TTC549 (cell line): ENCODE measurements around the gene RBMS1.
"Not testable (repeated sequence)": the region's sequence is repeated elsewhere in the genome, so short reads cannot be mapped to it uniquely, and the experiment has no call there.

Source experiments
- FAIRE-seq: peaks from 2 replicates; lab custom pipeline; 2012; peaks lifted over from hg19 to GRCh38; lab: Jason Lieb, UNC

The RBMS1 gene

DNA sequence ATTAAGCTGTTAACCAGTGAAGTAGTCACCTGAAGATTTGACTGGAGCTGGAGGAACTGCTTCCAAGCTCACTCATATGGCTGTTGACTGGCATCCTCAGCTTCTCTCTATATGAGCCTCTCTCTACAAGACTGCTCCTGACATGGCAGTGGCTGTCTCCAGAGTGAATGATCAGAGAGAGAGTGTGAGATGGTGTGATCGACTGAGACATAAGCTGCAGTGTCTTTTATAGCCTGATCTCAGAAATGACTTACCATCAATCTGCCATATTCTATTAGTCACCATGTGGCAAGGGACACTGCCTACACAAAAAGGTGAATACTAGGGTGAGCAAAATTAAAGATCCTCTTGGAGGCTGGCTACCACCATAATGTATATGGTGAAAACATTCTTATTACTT lies 7.8 kb upstream of the RBMS1 start:
- FAIRE-seq: no peak

DNA sequence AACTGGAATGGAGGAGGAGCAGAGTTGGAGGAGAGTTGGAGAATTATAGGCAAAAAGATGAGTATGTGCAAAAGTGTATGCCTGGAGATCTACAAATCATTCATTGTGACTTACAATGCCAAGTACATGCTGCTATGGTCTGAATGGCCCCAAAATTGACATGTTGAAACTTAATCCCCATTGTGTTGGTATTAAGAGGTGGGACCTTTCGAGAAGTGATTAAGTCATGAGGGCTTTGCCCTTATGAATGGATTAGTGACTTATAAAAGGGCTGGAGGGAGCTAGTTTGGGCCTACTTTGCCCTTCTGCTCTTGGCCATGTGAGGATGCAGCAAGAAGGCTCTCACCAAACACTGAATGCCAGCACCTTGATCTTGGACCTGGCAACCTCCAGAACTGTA lies 6.3 kb upstream of the RBMS1 start:
- FAIRE-seq: no peak

DNA sequence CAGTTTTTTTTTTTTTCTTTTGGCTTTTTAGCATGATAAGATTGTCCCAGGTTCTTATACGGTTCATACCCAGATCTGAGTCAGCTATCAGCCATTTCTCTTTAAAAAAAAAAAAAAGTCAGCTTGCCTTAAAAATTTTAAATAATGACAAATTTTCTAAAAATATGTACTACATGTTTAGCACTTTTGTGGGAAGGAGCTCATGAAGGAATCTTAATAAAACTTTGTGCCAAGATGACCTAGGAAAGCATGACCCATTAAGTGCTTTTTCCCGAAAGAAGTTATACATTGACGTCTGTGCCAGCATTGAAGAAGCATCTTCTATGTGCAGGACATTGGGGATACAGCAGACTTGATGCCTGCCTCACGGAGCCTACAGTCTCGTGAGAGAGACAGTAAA lies 4.5 kb upstream of the RBMS1 start:
- FAIRE-seq: no peak

DNA sequence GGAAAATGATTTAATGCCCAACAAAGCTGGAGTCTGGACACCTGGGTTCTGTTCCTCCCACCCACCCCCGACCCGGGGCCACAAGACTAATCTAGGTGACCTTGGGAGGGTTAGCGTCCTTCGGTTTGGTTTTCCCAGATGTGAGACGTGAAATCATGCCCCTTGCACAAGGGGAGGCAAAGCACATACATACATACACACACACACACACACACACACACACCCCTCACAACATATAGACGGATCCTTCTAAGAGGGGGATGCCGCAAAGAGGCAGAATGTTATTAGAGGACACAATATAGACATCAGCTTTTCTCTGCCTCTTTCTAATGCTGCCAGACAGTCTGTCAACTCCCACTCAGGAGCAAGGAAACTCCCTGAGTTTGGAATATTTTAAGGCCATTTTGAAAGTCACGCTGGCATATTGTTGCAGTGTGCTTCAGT lies 616 bp upstream of the RBMS1 start:
- no peak for FAIRE-seq

DNA sequence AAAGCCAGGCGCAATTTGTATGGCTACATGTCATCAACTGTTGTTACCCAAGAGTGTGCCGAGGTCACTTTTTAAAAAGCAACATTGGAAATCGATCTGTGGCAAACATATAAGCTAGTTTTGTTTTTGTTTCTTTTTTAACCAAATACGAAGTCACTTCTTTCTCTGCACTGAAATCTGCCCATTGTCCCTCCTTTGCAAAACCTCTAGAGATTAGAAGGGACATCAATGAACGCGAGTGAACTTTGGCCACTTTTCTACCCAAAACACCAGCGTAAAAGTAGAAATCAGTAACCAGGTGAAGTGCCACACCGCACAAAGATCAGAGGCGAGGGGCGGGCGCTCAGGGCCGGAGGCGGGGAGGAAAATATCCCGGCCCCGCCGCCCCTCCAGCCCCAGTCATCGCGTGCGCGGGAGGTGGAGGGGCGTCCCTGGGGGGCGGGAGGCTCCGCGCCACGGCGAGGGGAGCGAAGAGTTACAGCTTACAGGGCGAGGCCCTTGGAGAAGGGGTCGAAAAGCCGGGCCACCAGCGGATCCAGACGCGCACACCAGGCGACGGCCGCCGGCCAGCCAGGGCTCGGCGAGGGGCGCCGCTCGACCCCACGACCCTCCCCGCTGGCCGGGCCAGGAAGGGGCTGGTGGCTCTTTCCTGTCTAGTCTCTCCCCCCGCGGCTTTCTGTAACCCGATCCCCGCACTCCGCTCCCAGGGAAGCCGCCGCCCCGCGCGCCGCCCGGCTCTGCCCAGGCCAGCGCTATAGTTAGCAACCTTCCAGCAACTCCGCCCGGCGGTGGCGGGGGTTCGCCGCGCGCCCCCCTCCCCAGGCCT lies 993 bp downstream of the RBMS1 start:
- FAIRE-seq: no peak

DNA sequence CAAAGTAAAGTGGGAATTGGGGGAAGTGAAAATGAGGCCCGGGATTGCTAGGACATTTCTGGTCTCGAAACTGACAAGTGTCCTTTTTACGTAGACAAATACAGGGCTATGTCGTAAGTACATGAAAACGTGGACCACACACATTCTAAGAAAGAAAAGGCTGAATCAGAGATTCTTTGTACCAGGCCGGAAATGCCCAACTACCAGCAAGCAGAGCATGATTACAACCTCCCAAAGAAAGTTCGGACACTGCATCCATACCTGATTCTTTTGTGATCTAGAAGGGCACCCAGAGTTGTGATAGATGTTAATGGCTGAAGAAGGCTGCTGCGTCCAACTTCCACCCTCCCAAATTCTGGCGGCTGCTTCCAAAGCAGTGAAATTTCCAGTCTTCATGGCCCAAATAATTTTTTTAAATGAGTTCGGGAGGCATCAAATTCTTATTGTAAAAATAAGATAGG lies 1.7 kb downstream of the RBMS1 start:
- no peak for FAIRE-seq

DNA sequence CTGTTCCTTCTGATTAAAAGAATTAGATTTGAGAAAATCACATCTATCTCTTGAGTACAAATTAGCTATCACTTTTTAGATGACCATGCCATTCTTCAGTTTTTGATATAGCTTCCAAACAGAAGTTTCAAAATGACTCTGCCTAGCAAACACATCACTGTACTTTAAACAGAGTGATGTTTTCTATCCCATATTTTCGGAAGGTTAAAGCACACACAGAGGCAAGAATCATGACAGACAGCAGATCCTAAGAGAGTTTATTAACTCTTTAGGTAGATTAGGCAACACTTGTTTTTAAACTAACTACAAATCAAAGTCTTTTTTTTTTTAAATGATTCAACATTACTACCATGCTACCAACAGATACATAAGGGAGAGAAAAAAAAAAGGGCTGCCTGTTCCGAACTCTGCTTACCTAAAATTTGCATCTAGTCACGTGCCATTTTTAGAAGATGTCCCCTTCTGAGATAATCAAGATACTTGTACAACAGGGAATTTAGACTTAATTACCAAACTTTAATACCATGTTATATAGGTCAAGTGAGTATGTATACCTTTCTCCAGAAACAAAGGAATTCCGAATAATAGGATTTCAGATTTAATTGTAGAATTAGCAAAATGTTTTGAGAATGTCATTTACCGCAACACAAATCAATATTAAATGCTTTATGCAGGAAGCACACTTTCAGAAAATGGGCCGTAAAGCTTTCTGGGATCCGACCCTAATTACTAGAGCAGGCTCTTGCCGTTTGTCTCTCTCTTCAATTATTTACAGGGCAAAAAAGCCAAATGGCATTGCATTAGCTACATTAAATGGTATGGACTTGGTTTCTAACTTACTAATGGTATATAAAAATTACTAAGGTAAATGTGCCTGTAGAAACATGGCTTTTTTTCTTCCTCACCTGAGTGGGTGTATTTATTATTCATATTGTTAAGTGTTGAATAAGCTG lies 2.6 kb downstream of the RBMS1 start:
- no peak for FAIRE-seq

DNA sequence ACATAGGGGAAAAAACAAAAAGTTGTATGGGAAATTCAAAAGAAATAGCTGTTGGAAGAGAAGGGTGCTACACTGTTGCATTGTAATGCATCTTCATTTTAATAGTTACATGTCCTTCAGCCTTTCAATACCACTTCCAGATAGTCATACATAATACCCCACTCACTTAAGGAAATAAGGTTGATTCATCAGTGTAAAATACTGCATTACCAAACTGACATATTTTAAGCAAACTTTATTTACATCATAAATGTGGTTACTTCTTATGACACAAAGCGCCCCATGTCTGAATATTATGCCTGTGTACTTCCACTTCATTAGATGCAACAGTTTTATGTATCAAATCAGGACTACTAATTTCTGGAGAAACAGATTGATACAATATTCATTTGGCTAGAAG lies 4.5 kb downstream of the RBMS1 start:
- no peak for FAIRE-seq

DNA sequence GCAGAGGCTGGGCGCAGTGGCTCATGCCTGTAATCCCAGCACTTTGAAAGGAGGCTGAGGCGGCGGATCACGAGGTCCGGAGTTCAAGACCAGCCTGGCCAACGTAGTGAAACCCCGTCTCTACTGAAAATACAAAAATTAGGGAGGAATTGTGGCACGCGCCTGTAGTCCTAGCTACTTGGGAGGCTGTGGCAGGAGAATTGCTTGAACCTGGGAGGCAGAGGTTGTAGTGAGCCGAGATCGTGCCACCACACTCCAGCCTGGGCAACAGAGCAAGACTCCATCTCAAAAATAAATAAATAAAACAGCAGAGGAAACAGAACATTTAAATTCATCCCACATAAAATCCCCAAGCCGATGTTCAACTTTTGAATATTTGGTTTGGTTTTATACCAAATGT lies 5.3 kb downstream of the RBMS1 start:
- not testable (repeated sequence) for FAIRE-seq

DNA sequence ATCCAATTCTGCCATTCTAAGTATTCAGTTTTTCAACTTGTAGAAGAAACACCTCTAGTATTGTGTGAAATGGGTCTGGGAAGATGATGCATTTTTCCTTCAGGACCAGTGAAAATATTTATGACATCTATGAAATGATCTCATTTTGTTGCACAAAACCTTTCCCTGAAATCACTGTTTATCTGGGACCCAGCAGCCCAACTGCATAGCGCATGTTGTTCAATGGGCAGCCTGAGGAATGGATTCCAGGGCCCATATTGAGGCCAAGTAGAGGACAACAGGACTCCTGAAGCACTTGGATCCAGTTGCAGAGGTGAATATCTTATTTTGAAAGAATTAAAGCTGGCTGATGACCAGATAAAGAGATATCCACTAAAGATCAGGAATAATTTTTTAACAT lies 7.3 kb downstream of the RBMS1 start:
- no peak for FAIRE-seq

DNA sequence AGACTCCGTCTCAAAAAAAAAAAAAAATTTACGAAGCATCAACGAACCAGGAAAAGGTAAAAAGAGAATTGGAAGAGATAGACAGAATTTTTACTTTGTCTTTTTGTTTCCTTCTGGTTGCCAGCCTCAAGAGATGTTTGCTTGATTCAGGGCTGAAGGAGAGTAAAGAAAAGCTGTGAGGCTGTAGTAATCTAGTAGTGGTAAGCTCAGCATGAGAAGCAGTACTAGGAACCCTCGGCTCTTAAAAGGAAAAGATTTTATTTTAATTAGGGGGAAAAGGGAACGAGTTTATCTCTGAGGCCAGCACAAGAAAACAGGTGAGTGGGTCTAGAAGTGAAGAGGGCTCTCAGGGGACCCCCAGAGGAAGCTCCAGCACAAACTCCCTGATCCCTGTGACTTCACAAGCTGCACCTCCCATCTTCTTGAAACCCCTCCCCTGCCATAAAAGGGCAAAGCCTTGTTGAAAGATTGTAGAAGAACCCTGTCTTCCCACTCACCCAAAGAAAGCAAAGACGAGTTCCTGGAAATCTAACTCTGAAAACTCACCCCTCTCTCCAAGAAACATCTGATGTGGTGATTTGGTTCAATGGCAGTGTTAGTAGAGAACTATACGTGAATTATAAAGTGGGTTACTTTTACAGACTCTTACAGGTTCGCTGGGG lies 8.6 kb downstream of the RBMS1 start:
- no peak for FAIRE-seq

DNA sequence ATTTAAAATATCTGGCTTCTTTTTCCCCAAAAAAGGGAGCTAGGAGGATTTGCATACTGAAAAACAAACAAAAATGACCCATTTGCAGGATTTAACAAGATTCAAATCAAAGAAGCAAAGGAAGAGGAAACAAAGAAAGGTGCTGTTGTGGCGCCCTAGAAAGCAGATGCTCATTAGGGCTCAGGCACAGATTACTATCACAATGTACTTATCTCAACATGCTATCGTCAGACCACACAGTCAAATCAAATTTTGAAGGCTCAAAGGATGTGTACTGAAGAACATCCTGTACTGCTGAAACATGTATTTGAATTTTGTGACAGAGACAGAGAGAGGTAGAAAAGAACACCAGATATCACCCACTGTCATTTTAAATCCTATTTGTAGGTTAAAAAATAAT lies 10.9 kb downstream of the RBMS1 start:
- FAIRE-seq: no peak

DNA sequence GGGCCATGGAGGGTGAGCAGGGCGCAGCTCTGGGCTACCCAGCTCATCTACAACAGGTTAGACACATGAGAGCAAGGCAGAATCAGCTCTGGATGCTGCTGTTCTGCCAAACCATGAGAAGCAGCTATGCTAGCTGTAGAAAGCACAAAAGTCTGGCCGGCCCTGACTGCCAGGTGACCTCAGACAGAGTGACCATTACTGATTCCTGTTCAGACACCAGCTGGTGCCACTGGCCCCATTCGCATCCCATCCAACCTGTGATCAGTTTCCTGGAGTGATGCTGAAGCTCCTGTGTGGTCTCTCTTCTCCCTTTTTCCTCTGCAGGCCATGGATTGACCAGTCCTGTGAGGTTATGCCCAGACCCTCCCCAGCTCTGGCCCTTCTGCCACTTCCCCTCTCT lies 14.3 kb downstream of the RBMS1 start:
- no peak for FAIRE-seq

DNA sequence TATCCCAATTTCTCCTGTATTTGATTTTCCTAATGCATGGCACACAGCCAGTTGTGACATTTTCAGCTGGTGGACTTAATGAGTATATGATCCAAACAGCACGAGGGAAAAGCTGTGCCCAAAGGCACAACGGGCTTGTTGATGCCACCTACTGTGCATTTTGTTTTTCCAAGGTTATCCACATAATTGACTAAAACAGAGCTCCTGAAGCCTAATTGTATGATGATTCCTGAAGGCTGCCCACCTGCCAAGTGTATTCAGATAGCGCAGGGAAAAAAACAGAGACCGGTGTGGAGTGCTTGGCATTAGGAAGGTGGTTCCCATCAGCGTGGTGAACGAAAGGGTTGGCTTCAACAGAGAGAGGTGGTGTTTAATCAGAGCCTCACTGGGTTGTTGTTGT lies 14.9 kb downstream of the RBMS1 start:
- FAIRE-seq: no peak

DNA sequence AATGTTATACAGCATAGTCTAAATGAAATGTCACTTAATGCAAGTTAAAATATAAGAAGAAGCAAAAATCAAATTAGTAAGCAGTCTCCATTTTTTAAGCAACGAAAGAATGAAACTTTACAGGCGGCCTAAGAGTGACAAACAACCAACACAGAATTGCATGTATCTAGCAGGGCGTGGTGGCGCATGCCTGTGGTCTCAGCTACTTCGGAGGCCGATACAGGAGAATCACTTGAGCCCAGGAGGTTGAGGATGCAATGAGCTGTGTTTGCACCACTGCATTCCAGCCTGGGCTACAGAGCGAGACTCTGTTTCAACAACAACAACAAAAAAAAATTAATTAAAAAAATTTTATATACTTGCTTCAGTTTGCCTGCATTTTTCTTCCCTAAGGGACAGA lies 16.6 kb downstream of the RBMS1 start:
- no peak for FAIRE-seq

DNA sequence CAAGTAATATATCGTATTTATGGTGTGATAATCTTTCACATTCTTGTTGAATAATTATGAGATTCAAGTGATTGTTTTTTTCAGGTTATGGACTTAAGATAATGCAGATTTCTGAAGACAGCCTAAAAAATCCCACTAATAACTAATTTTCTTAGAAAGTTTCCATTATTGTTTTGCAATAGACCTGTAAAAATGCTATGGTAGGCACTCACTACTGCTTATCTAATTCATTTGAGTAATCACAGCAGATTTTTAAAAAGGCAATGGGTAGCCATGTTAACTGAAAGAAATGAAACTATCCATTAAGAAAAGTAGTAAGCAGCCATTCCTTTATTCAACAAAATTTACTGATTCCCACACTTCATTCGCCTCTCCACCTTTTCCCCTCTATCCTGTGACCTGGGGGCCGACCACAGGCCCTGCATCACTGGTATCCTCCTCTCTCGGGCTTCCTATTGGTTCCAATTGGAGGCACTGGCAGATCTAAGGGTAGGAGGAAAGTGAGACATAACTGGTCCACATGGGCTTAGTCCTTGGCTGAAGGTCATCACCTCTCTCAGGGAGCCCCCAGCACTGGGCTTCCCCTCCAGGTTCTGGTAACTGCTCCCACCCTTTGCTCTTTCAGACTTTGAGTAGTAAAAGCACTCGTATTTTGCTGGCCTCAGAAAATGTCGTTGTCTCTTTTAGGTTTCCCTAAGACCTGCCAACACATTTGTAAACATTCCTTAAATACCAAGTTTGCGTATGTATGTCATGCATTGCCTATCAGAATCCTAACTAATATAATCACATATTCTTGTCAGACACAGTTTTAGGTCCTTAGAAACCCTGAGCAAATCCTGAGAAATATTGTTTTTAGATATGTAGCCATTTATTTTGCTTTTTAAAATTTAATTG lies 18.5 kb downstream of the RBMS1 start:
- no peak for FAIRE-seq

DNA sequence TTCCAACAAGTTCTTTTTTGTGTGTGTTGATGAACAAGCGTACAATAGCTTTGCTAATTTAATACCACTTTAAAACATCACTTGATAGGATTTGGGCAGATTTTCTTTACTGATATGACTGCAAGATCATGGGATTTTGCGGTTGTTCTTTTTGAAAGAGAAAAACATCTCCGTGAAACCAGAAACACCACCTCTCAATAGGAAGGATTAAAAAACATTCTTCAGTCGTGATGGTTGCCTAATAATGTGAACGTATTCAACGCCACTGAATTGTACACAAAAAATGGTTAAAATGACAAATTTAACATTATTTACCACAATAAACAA lies 19.3 kb downstream of the RBMS1 start:
- no peak for FAIRE-seq

DNA sequence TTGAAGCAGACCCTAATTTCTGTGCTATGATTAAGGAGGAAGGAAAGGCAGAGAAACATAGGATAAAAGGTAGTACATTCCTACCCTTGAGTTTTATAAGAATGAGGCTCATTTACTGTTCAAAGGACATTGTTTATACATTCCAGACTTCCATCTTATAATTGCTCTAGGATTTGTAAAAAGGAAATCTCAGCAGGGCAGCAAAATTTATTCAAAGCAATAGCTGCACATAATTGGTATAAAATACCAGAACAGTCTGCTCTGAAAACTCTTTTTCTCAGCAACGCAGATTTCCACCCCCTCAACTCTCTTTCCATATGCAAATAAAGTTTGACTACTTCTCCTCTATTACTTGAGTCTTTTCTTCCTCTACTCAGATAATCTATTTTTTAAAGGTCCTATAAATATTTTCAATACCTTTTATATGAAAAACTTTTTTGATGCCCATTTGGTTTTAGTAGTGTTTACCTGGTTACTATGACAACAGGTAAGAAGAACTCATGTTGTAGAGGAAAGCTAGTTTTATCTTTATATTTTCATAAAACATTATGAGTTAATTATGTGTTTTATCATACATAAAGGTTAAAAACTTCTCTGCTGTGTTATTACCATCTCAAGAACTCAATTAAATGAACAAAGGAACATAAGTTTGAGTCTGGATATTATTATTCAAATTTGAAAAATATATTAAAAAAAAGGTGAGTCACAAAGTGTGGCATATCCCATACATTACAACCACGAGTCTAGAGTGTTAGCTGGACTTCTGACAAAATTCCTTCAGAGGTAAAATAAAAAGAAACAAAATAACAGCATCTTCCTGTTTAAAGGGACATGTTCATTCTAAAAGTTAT lies 19.9 kb downstream of the RBMS1 start:
- no peak for FAIRE-seq

DNA sequence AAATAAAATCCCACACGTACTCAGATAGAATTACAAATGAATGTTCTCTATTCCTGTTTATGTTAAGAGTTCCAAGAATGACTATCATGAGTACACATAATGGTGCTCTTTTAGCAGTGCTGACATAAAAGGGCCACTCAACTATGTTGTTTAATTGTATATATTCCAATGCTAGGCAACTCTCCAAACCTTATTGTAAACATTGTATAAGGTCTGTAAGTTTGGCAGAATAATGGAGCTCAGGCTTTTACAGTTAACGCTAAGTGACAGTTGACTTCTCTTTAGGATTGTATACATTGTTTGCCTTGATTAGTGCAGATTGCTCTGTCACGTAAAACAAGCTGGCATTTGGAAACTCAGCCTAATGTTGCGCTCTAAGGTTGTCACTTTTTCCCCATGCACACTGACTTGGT lies 20.8 kb downstream of the RBMS1 start:
- FAIRE-seq: no peak

DNA sequence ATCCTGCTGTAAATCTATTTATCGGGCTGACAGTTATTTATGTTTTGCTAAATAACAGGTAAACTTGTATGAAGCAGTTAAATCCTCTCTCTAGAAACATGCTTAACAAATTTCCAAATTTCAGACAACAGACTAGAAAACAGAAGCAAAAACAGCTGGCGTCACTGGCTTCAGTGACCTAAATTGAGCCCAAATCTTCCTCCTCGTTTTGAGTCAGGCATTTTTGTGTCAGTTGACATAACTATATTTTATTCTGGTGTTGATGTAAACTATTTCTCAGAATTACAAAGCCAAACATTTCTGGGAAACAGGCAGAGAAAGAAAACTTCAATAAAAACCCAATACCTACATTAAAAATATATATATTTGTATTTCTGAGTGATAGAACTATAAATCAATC lies 21.7 kb downstream of the RBMS1 start:
- no peak for FAIRE-seq
